Measurements from ENCODE around the gene MAPK6.

DNA sequence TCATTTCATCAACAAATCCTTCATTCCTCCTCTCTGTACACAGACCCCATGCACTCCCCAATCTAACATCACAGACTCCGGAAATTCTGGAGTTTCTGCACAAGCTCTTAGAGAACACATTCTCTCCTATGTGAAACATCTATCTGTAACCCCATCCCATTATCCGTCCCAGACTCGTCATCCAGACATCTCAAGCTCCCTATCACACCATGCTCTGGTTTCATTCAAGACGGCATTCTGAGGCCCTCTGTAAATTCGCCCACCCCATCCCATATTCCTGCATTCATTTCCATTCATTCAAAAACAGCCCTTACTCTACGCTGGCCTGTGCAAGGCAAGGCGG lies 48.0 kb upstream of the MAPK6 start:
- TF ChIP-seq, protein P1, sequence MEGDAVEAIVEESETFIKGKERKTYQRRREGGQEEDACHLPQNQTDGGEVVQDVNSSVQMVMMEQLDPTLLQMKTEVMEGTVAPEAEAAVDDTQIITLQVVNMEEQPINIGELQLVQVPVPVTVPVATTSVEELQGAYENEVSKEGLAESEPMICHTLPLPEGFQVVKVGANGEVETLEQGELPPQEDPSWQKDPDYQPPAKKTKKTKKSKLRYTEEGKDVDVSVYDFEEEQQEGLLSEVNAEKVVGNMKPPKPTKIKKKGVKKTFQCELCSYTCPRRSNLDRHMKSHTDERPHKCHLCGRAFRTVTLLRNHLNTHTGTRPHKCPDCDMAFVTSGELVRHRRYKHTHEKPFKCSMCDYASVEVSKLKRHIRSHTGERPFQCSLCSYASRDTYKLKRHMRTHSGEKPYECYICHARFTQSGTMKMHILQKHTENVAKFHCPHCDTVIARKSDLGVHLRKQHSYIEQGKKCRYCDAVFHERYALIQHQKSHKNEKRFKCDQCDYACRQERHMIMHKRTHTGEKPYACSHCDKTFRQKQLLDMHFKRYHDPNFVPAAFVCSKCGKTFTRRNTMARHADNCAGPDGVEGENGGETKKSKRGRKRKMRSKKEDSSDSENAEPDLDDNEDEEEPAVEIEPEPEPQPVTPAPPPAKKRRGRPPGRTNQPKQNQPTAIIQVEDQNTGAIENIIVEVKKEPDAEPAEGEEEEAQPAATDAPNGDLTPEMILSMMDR (conservative IDR thresholded peaks at IDR 0.05), result no peak
- TF ChIP-seq ZFX (IDR thresholded peaks at IDR 0.05), result no peak
